ENCODE results near the gene OR2K2.

GRCh38 chr9:111297066-111297824, 32.8 kb downstream of the OR2K2 start:
- TF ChIP-seq POLR2A (IDR thresholded peaks at IDR 0.05; ENCODE audit: low read depth, low read length) (no peak), TAF1 (IDR thresholded peaks at IDR 0.05; ENCODE audit: borderline replicate concordance, low read depth, low read length) (no peak), POLR2AphosphoS5 (IDR thresholded peaks at IDR 0.05; ENCODE audit: low read depth, low read length) (no peak)
